Neuronal stem cell (in vitro differentiated cells): ENCODE results near the gene CTR9.

Experiments used
- DNase-seq: peaks from one replicate; pipeline ENCODE4 v3.0.0-alpha.2; 2013; ENCODE audit warnings: low spot score
- H2AFZ ChIP-seq: one replicate; pipeline ENCODE4 v1.6.1; 2013; ENCODE audit warnings: mild to moderate bottlenecking, low read length, inconsistent platforms
- H2AK5ac ChIP-seq: 2 replicates; pipeline ENCODE4 v1.6.1; 2013; ENCODE audit warnings: low read depth, mild to moderate bottlenecking, inconsistent platforms, low read length, moderate library complexity, mixed read lengths
- H2BK120ac ChIP-seq: 2 replicates; pipeline ENCODE4 v1.6.1; 2013; ENCODE audit warnings: low read depth, mild to moderate bottlenecking, inconsistent platforms, low read length, moderate library complexity, mixed read lengths
- H2BK12ac ChIP-seq: one replicate; pipeline ENCODE4 v1.6.1; 2013; ENCODE audit warnings: low read length, inconsistent platforms
- H2BK15ac ChIP-seq: 2 replicates; pipeline ENCODE4 v1.6.1; 2013; ENCODE audit warnings: mild to moderate bottlenecking, low read length, inconsistent platforms, mixed read lengths
- H2BK5ac ChIP-seq: one replicate; pipeline ENCODE4 v1.6.1; 2013; ENCODE audit warnings: inconsistent platforms, mild to moderate bottlenecking, low read length, moderate library complexity
- H3K14ac ChIP-seq: one replicate; pipeline ENCODE4 v1.6.1; 2013; ENCODE audit warnings: low read length, inconsistent platforms
- H3K18ac ChIP-seq: 2 replicates; pipeline ENCODE4 v1.6.1; 2013; ENCODE audit warnings: low read length, inconsistent platforms
- H3K23ac ChIP-seq: 2 replicates; pipeline ENCODE4 v1.6.1; 2013; ENCODE audit warnings: low read depth, mild to moderate bottlenecking, mixed read lengths, low read length, inconsistent platforms; ENCODE audit not compliant: poor library complexity
- H3K27ac ChIP-seq: replicated peaks from 3 replicates; pipeline ENCODE4 v1.5.1; 2013; ENCODE audit warnings: low read length, inconsistent platforms
- H3K27me3 ChIP-seq, 3 experiments: 2 replicates each; pipeline ENCODE4 v1.6.1; 2013; ENCODE audit warnings: low read length in 3 of 3, mild to moderate bottlenecking in 2 of 3, inconsistent platforms in 1 of 3, low read depth in 1 of 3, mixed read lengths in 1 of 3, moderate library complexity in 1 of 3; ENCODE audit not compliant: control insufficient read depth in 3 of 3, insufficient read depth in 3 of 3
- H3K36me3 ChIP-seq, 2 donors: replicated peaks in 1 of 2; 2 replicates each; pipeline ENCODE4 v1.6.1; 2013; ENCODE audit warnings: low read length in 2 of 2; ENCODE audit not compliant: control insufficient read depth in 2 of 2, insufficient read depth in 2 of 2
- H3K4ac ChIP-seq: 2 replicates; pipeline ENCODE4 v1.6.1; 2013; ENCODE audit warnings: inconsistent platforms, mild to moderate bottlenecking, low read length, moderate library complexity
- H3K4me1 ChIP-seq, 2 donors: 1 replicate in 1 of 2; 2 replicates in 1 of 2; pipeline ENCODE4 v1.6.1; 2013; ENCODE audit warnings: low read length in 2 of 2, low read depth in 1 of 2; ENCODE audit not compliant: control insufficient read depth in 2 of 2, insufficient read depth in 1 of 2
- H3K4me2 ChIP-seq: one replicate; pipeline ENCODE4 v1.6.1; 2013; ENCODE audit warnings: mild to moderate bottlenecking, low read length, inconsistent platforms; ENCODE audit not compliant: insufficient read depth, poor library complexity, severe bottlenecking
- H3K4me3 ChIP-seq, 2 donors: 2 replicates each; pipeline ENCODE4 v1.5.1; 2013; ENCODE audit warnings: low read length in 2 of 2, mild to moderate bottlenecking in 2 of 2, inconsistent platforms in 1 of 2, moderate library complexity in 1 of 2
- H3K79me1 ChIP-seq: one replicate; pipeline ENCODE4 v1.6.1; 2013; ENCODE audit warnings: low read depth, mild to moderate bottlenecking, inconsistent platforms, low read length, moderate library complexity
- H3K9ac ChIP-seq: one replicate; pipeline ENCODE4 v1.6.1; 2013; ENCODE audit warnings: mild to moderate bottlenecking, low read depth, low read length, inconsistent platforms; ENCODE audit not compliant: poor library complexity
- H3K9me3 ChIP-seq, 2 donors: replicated peaks in 1 of 2; 2 replicates each; pipeline versions ENCODE3 to v1.6.1; 2013; ENCODE audit warnings: low read length in 2 of 2, mild to moderate bottlenecking in 2 of 2, inconsistent platforms in 1 of 2, low read depth in 1 of 2, mixed read lengths in 1 of 2, moderate library complexity in 1 of 2; ENCODE audit not compliant: control insufficient read depth in 2 of 2, insufficient read depth in 1 of 2
- H4K8ac ChIP-seq: one replicate; pipeline ENCODE4 v1.6.1; 2013; ENCODE audit warnings: low read depth, mild to moderate bottlenecking, inconsistent platforms, low read length, moderate library complexity
- H4K91ac ChIP-seq: one replicate; pipeline ENCODE4 v1.6.1; 2013; ENCODE audit warnings: low read length, low read depth, mild to moderate bottlenecking, inconsistent platforms; ENCODE audit not compliant: poor library complexity
- WGBS, 2 donors: extraction: QIAGEN DNeasy Blood & Tissue Kit; methylation state at CpG; one replicate each; pipeline ENCODE4 v1.1.7; 2013; ENCODE audit warnings: missing lambda C conversion rate in 2 of 2, mixed read lengths in 1 of 2; ENCODE audit not compliant: insufficient read length in 2 of 2, insufficient replicate concordance in 1 of 2; ENCODE audit errors: extremely low coverage in 2 of 2; 5-methylcytosine and 5-hydroxymethylcytosine counted together

Gene CTR9

GRCh38 chr11:10808235-10808552 lies 57.1 kb downstream of the CTR9 start:
- peak overlapping the region; percentile 81 for H2AFZ ChIP-seq
- no peaks in the 10 kb centered on the region for H3K27me3 ChIP-seq
- H3K14ac ChIP-seq: peak overlapping the region; percentile 99
- peak overlapping the region; percentile 93 for H2BK12ac ChIP-seq
- peak overlapping the region; percentile 94 for H3K23ac ChIP-seq
- WGBS, 2 donors: no CpG with 5 or more reads among the region's 36 CpGs
- peaks cover 3% of the 10 kb centered on the region for H3K79me1 ChIP-seq
- H3K4me3 ChIP-seq: peak overlapping the region; percentile 92 to 99
- peak overlapping the region; percentile 94 for H3K27ac ChIP-seq
- peak overlapping the region; percentile 100 for H3K4ac ChIP-seq
- H3K9ac ChIP-seq: peak overlapping the region; percentile 100
- peaks cover 23 to 49% of the 10 kb centered on the region in 2 donors for H3K36me3 ChIP-seq
- no peak overlapping the region for H2BK15ac ChIP-seq
- peak overlapping the region; percentile 99 for H2AK5ac ChIP-seq
- H4K8ac ChIP-seq: peak overlapping the region; percentile 70
- H4K91ac ChIP-seq: peak overlapping the region; percentile 68
- H2BK5ac ChIP-seq: peak overlapping the region; percentile 97
- peaks cover 0 to 14% of the 10 kb centered on the region in 2 donors for H3K4me1 ChIP-seq
- DNase-seq: no peak
- no peaks in the 10 kb centered on the region for H3K9me3 ChIP-seq
- H2BK120ac ChIP-seq: peak overlapping the region; percentile 94
- H3K4me2 ChIP-seq: peak overlapping the region; percentile 75
- peak overlapping the region; percentile 100 for H3K18ac ChIP-seq

- Histone ChIP-seq H3K4me3 (peak within 1 kb of the TSS; percentile 92 to 99), H3K79me1 (peaks cover 3% of the 10 kb centered on the region), H2BK12ac (peak within 1 kb of the TSS; percentile 93), H3K4me1 (peaks cover 0 to 14% of the 10 kb centered on the region in 2 donors), H3K36me3 (peaks cover 18 to 43% of the 10 kb centered on the region in 2 donors), H2BK15ac (peak within 1 kb of the TSS; percentile 38), H3K9me3 (no peaks in the 10 kb centered on the region), H3K9ac (peak within 1 kb of the TSS; percentile 100), H3K27me3 (no peaks in the 10 kb centered on the region), H3K14ac (peak within 1 kb of the TSS; percentile 99), H3K4me2 (peak within 1 kb of the TSS; percentile 92), H2AK5ac (peak within 1 kb of the TSS; percentile 99), H3K27ac (peak within 1 kb of the TSS; percentile 97), H3K23ac (peak within 1 kb of the TSS; percentile 100), H4K91ac (peak within 1 kb of the TSS; percentile 68), H3K4ac (peak within 1 kb of the TSS; percentile 100), H2BK120ac (peak within 1 kb of the TSS; percentile 96), H4K8ac (peak within 1 kb of the TSS; percentile 70), H3K18ac (peak within 1 kb of the TSS; percentile 100), H2BK5ac (peak within 1 kb of the TSS; percentile 97), H2AFZ (peak within 1 kb of the TSS; percentile 85)
- whole genome bisulfite sequencing, 2 donors: no CpG with 5 or more reads among the region's 65 CpGs
- DNase-seq: peak; percentile 98
Observed at GRCh38 chr11:10808553-10809372, 57.7 kb downstream of the CTR9 start, which contains the start of gene EIF4G2. Gene EIF4G2 (minus strand): TSS chr11:10808926.

DNA sequence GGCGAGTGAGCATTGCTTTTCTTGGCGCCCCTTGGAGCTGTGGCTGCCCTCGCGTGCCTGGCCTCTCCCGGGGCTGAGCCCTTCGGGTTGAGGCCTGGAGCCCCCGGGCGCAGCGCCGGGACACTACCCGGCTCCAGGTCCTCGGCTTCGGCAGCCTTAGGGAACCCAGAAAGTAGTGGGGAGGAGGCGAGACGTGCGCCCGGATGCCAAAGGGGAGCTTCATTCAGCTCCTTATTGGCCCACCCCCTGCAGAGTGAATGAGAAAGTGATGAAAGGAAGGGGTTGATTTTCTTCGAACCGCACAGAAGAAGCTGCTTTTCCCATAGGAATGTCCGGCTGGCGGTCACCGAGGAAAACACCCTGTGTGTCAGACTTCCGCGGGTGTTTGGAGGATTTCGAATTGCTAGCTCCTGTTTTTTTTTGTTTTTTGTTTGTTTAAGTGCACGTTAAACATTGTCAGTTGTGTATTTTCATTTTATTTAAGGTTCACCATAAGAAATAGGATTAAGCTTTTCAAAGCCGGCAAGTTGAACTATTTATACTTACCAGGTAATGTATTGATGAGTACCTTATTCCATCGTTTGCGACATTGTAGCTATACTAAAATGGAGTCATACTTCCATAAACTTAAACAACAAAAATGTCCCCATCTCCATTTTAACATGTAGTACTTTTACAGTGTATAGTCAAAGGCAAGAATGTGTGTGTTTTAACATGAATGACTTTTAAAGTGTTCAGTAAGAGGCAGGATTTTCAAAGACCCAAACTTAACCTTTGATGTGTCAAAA lies 58.5 kb downstream of the CTR9 start:
- Histone ChIP-seq H3K4me3 (peak overlapping the region; percentile 81 to 99), H3K4me1 (peaks cover 0 to 14% of the 10 kb centered on the region in 2 donors), H2BK12ac (no peak overlapping the region), H2BK15ac (peak overlapping the region; percentile 38), H2BK5ac (peak overlapping the region; percentile 97), H3K14ac (peak overlapping the region; percentile 84), H3K18ac (peak overlapping the region; percentile 94), H3K4me2 (peak overlapping the region; percentile 92), H3K4ac (peak overlapping the region; percentile 96), H2AK5ac (peak overlapping the region; percentile 19), H3K27ac (peak overlapping the region; percentile 97), H3K27me3 (no peaks in the 10 kb centered on the region), H4K91ac (peak overlapping the region; percentile 11), H4K8ac (no peak overlapping the region), H3K23ac (no peak overlapping the region), H3K9me3 (no peaks in the 10 kb centered on the region), H3K79me1 (peaks cover 3% of the 10 kb centered on the region), H3K36me3 (peaks cover 15 to 35% of the 10 kb centered on the region in 2 donors), H3K9ac (peak overlapping the region; percentile 95), H2BK120ac (peak overlapping the region; percentile 96), H2AFZ (peak overlapping the region; percentile 85)
- no CpG with 5 or more reads among the region's 29 CpGs for WGBS, 2 donors
- peak; percentile 72 for DNase-seq

- no peak for DNase-seq
- H3K27ac ChIP-seq: no peak overlapping the region
- no peaks in the 10 kb centered on the region for H3K36me3 ChIP-seq
- no peak overlapping the region for H3K18ac ChIP-seq
- H2BK15ac ChIP-seq: no peak overlapping the region
- H2BK5ac ChIP-seq: no peak overlapping the region
- H3K14ac ChIP-seq: no peak overlapping the region
- no peaks in the 10 kb centered on the region for H3K4me1 ChIP-seq
- no peak overlapping the region for H4K8ac ChIP-seq
- no peak overlapping the region for H3K9ac ChIP-seq
- no peak overlapping the region for H2AFZ ChIP-seq
- no peaks in the 10 kb centered on the region for H3K9me3 ChIP-seq
- H3K23ac ChIP-seq: no peak overlapping the region
- H2BK120ac ChIP-seq: no peak overlapping the region
- H4K91ac ChIP-seq: no peak overlapping the region
- no peaks in the 10 kb centered on the region for H3K79me1 ChIP-seq
- H3K4me2 ChIP-seq: no peak overlapping the region
- no peak overlapping the region for H3K4ac ChIP-seq
- no peaks in the 10 kb centered on the region for H3K27me3 ChIP-seq
- no peak overlapping the region for H3K4me3 ChIP-seq
- H2AK5ac ChIP-seq: no peak overlapping the region
- H2BK12ac ChIP-seq: no peak overlapping the region
Observed at GRCh38 chr11:10813945-10814344, 62.9 kb downstream of the CTR9 start.
